HEK293 (cell line): ENCODE data around the gene ANXA3.
A peak's percentile ranks its signal among the peaks of the same experiment; 100 is the strongest.
"Not testable (repeated sequence)": the region's sequence is repeated elsewhere in the genome, so short reads cannot be mapped to it uniquely, and the experiment has no call there.

Source experiments
- CTCF ChIA-PET: fragments of 350-600 bp; formaldehyde crosslinking; extraction: SDS; loops from one replicate; lab custom pipeline; 2021; ENCODE audit warnings: antibody characterized with exemption; lab: Yijun Ruan, JAX
- POLR2A ChIA-PET: fragments of 300-600 bp; formaldehyde crosslinking; extraction: SDS; loops from one replicate; lab custom pipeline; 2020; ENCODE audit warnings: antibody characterized with exemption, inconsistent platforms; lab: Yijun Ruan, JAX
- H3K27ac ChIP-seq: fragments of 200-500 bp; sonication (Bioruptor generic); 2 replicates; pipeline ENCODE4 v1.5.1; 2014; ENCODE audit warnings: low read depth, low read length, control low read depth, inconsistent platforms; ENCODE audit errors: extremely low read depth
- H3K36me3 ChIP-seq, 2 experiments: fragments of 200-500 bp in 1 of 2; sonication (Bioruptor generic) in 1 of 2; 1 replicate in 1 of 2; 2 replicates in 1 of 2; pipeline ENCODE4 v1.5.1; 2014 to 2017; ENCODE audit warnings: inconsistent platforms in 2 of 2, low read length in 2 of 2; ENCODE audit not compliant: control insufficient read depth in 2 of 2, insufficient read depth in 1 of 2
- H3K4me1 ChIP-seq: fragments of 200-500 bp; sonication (Bioruptor generic); 2 replicates; pipeline ENCODE4 v1.5.1; 2014; ENCODE audit warnings: mild to moderate bottlenecking, low read length, inconsistent platforms; ENCODE audit not compliant: control insufficient read depth, insufficient read depth
- H3K4me3 ChIP-seq: 2 replicates; pipeline ENCODE4 v1.5.1; 2011; ENCODE audit warnings: low read depth, mild to moderate bottlenecking, control low read depth, low read length, moderate library complexity
- H3K9me3 ChIP-seq: fragments of 200-500 bp; sonication (Bioruptor generic); 2 replicates; pipeline ENCODE4 v1.5.1; 2014; ENCODE audit warnings: low read depth, low read length, inconsistent platforms; ENCODE audit not compliant: control insufficient read depth, insufficient read depth
- BCL6B ChIP-seq: fragments of 450-650 bp; formaldehyde crosslinking; IDR thresholded peaks from 2 replicates; pipeline ENCODE4 v1.5.1; 2017; ENCODE audit warnings: missing biosample characterization, missing genetic modification characterization
- MYNN ChIP-seq: fragments of 450-650 bp; formaldehyde crosslinking; IDR thresholded peaks from 2 replicates; pipeline ENCODE4 v1.5.1; 2016; ENCODE audit warnings: missing biosample characterization, missing genetic modification characterization, borderline replicate concordance
- SCRT1 ChIP-seq: fragments of 450-650 bp; formaldehyde crosslinking; IDR thresholded peaks from 2 replicates; pipeline ENCODE4 v1.5.1; 2016; ENCODE audit warnings: missing biosample characterization, missing genetic modification characterization, borderline replicate concordance
- WT1 ChIP-seq: fragments of 450-650 bp; formaldehyde crosslinking; IDR thresholded peaks from 2 replicates; pipeline ENCODE4 v1.5.1; 2016; ENCODE audit warnings: missing biosample characterization, missing genetic modification characterization
- ZBTB20 ChIP-seq: fragments of 450-650 bp; formaldehyde crosslinking; IDR thresholded peaks from 2 replicates; pipeline ENCODE4 v1.5.1; 2016; ENCODE audit warnings: missing biosample characterization, missing genetic modification characterization
- ZIC2 ChIP-seq: fragments of 450-650 bp; formaldehyde crosslinking; IDR thresholded peaks from 2 replicates; pipeline ENCODE4 v1.5.1; 2016; ENCODE audit warnings: missing biosample characterization, missing genetic modification characterization
- ZNF114 ChIP-seq: fragments of 450-650 bp; formaldehyde crosslinking; IDR thresholded peaks from 2 replicates; pipeline ENCODE4 v1.5.0; 2017; ENCODE audit warnings: missing biosample characterization, missing genetic modification characterization
- ZNF133 ChIP-seq: fragments of 450-650 bp; formaldehyde crosslinking; IDR thresholded peaks from 2 replicates; pipeline ENCODE4 v1.5.1; 2016; ENCODE audit warnings: missing biosample characterization, missing genetic modification characterization
- ZNF211 ChIP-seq: fragments of 450-650 bp; formaldehyde crosslinking; IDR thresholded peaks from 2 replicates; pipeline ENCODE4 v1.5.1; 2016; ENCODE audit warnings: low read depth, missing biosample characterization, missing genetic modification characterization
- ZNF223 ChIP-seq: fragments of 450-650 bp; formaldehyde crosslinking; IDR thresholded peaks from 2 replicates; pipeline ENCODE4 v1.5.1; 2016; ENCODE audit warnings: missing biosample characterization, missing genetic modification characterization
- ZNF239 ChIP-seq: fragments of 450-650 bp; formaldehyde crosslinking; IDR thresholded peaks from 2 replicates; pipeline ENCODE4 v1.5.1; 2016; ENCODE audit warnings: missing biosample characterization, missing genetic modification characterization
- ZNF48 ChIP-seq: fragments of 450-650 bp; formaldehyde crosslinking; IDR thresholded peaks from 2 replicates; pipeline ENCODE4 v1.5.1; 2016; ENCODE audit warnings: missing biosample characterization, missing genetic modification characterization
- ZNF521 ChIP-seq: fragments of 450-650 bp; formaldehyde crosslinking; IDR thresholded peaks from 2 replicates; pipeline ENCODE4 v1.5.1; 2017; ENCODE audit warnings: missing biosample characterization, mild to moderate bottlenecking, missing genetic modification characterization
- ZNF621 ChIP-seq: fragments of 450-650 bp; formaldehyde crosslinking; IDR thresholded peaks from 2 replicates; pipeline ENCODE4 v1.5.1; 2017; ENCODE audit warnings: missing biosample characterization, missing genetic modification characterization
- ZNF626 ChIP-seq: fragments of 450-650 bp; sonication (Bioruptor Pico); formaldehyde crosslinking; IDR thresholded peaks from 2 replicates; pipeline ENCODE4 v1.5.1; 2018; ENCODE audit warnings: missing biosample characterization, missing genetic modification characterization, inconsistent platforms
- ZNF658 ChIP-seq: fragments of 450-650 bp; formaldehyde crosslinking; IDR thresholded peaks from 2 replicates; pipeline ENCODE4; 2016; ENCODE audit warnings: missing biosample characterization, missing genetic modification characterization
- ZXDB ChIP-seq: fragments of 450-650 bp; formaldehyde crosslinking; IDR thresholded peaks from 2 replicates; pipeline ENCODE4 v1.5.1; 2016; ENCODE audit warnings: missing biosample characterization, missing genetic modification characterization
- TF ChIP-seq, protein P1 (sequence below): fragments of 450-650 bp; IDR thresholded peaks from 2 replicates; pipeline ENCODE4 v1.5.1; 2018; ENCODE audit warnings: missing biosample characterization, mild to moderate bottlenecking, missing genetic modification characterization

ANXA3 gene

DNA sequence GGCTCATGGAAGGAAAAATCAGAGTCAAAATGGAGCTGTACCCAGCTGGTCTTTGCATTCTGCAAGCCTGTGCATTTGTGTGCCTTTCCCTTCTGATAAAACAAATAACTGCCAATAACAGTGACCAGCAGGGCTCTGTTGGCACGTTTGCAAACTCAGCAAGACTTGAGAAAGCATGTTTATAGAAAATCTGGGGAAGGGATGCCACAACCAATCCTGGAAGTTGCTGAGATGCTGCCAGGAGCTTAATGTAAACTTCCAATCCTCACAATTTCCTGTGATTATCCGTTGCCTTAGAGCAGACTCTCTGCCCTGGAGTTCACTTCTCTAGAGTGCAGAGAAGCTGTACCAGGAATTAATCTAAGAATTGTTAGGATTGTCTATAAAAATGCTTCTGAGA, 6.9 kb upstream of the ANXA3 start:
- H3K9me3 ChIP-seq = no peaks in the 10 kb centered on the region
- TF ChIP-seq ZNF239 (tag by site-specific recombination) (no peak), ZNF223 (tag by site-specific recombination) (no peak), ZNF621 (tag by site-specific recombination) (no peak), ZNF521 (no peak), MYNN (no peak)
- no peaks in the 10 kb centered on the region for H3K4me1 ChIP-seq
- H3K36me3 ChIP-seq = peaks cover 0 to 4% of the 10 kb centered on the region in 2 experiments; a peak in 1 of 3 replicates
- POLR2A ChIA-PET = no interaction called here
- CTCF ChIA-PET = interaction anchor here (0.6 kb wide), 1 partner anchor 29 kb away, joined by 3 read pairs; no protein-coding TSS in a partner anchor
- H3K4me3 ChIP-seq = no peak overlapping the region
- no peak overlapping the region for H3K27ac ChIP-seq

DNA sequence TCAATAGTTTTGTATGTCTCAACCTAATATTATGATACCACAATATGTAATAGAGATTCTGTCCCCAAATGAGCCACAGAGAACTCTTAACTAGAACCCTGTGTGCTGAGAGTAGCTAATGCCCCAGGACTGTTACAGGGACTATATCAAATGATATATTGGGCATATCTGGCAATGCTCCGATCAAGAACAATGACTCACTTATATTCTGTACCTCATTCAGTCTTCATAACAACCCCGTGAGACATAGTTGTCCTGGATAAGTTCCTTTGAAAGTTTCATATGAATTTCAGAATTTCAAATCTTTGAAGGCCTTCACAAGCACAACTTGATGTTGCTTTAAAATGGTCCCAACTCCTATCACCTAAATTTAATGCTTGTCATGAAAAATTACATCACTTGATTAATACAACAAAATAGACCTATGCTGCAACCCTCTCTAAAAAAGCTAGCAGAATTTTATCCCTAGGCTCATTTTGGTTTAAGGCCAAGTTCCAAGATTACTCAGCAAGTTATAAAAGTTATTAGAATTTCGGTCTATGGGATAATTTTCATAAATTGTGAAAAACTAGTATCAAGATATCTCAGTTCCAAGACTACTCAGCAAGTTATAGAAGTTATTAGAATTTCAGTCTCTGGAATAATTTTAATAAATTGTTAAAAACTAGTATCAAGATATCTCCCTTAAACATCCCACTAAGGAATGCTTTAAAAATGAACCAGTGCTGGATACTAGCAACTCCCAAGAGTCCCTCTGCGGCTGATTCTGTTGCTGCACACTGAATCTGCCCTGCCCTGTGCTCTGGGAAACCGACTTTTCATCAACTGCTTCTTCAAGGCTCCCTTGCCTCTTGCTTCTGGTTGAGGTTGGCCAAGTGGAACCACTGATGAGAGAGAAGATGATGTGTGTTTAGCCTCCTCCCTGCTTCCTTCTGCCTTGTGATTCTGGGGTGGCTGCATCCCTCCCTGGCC, 6.0 kb upstream of the ANXA3 start:
- ChIA-PET CTCF (no interaction called here), POLR2A (no interaction called here)
- no peak for TF ChIP-seq ZNF211 (tag by site-specific recombination)
- no peak for TF ChIP-seq ZNF626
- TF ChIP-seq ZBTB20 (tag by site-specific recombination) = no peak
- H3K4me1 ChIP-seq = no peaks in the 10 kb centered on the region
- H3K27ac ChIP-seq = no peak overlapping the region
- no peak overlapping the region for H3K4me3 ChIP-seq
- H3K9me3 ChIP-seq = no peaks in the 10 kb centered on the region
- peaks cover 0 to 3% of the 10 kb centered on the region in 2 experiments; a peak in 1 of 3 replicates for H3K36me3 ChIP-seq

DNA sequence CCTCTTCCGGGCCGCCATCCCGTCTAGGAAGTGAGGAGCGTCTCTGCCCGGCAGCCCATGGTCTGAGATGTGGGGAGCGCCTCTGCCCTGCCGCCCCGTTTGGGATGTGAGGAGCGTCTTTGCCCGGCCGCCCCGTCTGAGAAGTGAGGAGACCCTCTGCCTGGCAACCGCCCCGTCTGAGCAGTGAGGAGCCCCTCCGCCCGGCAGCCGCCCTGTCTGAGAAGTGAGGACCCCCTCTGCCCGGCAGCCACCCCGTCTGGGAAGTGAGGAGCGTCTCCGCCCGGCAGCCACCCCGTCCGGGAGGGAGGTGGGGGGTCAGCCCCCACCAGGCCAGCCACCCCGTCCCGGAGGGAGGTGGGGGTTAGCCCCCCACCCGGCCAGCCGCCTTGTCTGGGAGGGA, 3.7 kb upstream of the ANXA3 start:
- H3K9me3 ChIP-seq, H3K27ac ChIP-seq, H3K4me1 ChIP-seq, CTCF ChIA-PET, POLR2A ChIA-PET, H3K4me3 ChIP-seq, H3K36me3 ChIP-seq: not testable (repeated sequence)

DNA sequence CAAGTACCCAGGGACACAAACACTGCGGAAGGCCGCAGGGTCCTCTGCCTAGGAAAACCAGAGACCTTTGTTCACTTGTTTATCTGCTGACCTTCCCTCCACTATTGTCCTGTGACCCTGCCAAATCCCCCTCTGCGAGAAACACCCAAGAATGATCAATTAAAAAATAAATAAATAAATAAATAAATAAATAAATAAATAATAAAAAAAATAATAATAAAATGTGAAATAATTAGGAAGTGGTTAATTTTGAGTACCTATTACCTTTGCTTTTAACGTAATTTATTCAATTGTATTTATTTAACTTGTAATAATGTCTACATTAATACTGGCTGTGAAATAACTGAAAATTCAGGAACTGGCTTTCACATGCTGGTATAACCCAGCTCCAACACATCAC, 2.7 kb upstream of the ANXA3 start:
- H3K4me1 ChIP-seq, H3K4me3 ChIP-seq, POLR2A ChIA-PET, H3K27ac ChIP-seq, H3K36me3 ChIP-seq, H3K9me3 ChIP-seq: not testable (repeated sequence)
- CTCF ChIA-PET = interaction anchor here (1.2 kb wide), 1 partner anchor 42 kb away, joined by 3 read pairs; no protein-coding TSS in a partner anchor

DNA sequence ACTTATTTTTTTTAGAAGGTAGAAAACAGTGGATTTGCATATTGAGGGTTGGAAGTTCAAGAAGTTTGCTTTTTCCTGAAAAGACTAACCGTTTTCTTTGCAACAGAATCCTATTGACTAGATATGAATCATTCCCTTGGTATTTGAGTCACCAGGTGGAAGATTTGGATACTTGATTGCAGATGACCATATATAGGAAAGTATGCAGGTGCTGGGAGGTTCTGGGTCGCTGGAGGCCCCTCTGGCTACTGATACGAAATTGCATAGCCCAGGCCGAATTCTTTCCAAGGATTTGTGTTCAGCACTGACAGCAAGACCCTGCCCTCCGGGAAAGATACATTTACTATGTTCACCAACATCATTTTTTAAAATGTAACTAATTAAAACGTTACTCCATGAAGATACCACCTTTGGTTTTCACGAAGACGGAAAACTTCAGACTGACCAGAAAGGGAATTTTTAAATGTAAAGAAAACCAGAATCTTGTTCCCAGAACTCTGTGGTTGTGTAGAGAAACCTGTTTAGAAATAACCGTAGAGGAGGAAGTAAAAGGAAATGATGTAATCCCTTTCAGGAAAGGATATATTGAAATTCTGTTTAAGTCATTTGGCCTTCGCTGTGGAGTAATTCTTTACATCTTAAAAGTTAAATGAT, 946 bp downstream of the ANXA3 start:
- CTCF ChIA-PET = interaction anchor here (0.6 kb wide), 1 partner anchor 427 kb away, joined by 3 read pairs; no protein-coding TSS in a partner anchor
- TF ChIP-seq ZNF114 (tag by site-specific recombination) (no peak), SCRT1 (no peak), ZNF223 (tag by site-specific recombination) (no peak), BCL6B (tag by site-specific recombination) (peak; percentile 35; the same call in 1 of the 2 replicates), ZNF133 (no peak), WT1 (tag by site-specific recombination) (peak; percentile 33; the same call in 1 of the 2 replicates), ZNF658 (no peak), ZXDB (tag by site-specific recombination) (no peak), ZIC2 (tag by site-specific recombination) (no peak), ZNF48 (no peak)
- TF ChIP-seq, protein P1, sequence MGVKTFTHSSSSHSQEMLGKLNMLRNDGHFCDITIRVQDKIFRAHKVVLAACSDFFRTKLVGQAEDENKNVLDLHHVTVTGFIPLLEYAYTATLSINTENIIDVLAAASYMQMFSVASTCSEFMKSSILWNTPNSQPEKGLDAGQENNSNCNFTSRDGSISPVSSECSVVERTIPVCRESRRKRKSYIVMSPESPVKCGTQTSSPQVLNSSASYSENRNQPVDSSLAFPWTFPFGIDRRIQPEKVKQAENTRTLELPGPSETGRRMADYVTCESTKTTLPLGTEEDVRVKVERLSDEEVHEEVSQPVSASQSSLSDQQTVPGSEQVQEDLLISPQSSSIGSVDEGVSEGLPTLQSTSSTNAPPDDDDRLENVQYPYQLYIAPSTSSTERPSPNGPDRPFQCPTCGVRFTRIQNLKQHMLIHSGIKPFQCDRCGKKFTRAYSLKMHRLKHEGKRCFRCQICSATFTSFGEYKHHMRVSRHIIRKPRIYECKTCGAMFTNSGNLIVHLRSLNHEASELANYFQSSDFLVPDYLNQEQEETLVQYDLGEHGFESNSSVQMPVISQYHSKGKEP (tag by site-specific recombination) = no peak

More for the DNA sequence above, 946 bp downstream of the ANXA3 start:
- peak overlapping the region; percentile 60 for H3K4me3 ChIP-seq
- H3K4me1 ChIP-seq = no peaks in the 10 kb centered on the region
- no peaks in the 10 kb centered on the region for H3K36me3 ChIP-seq
- H3K9me3 ChIP-seq = no peaks in the 10 kb centered on the region
- POLR2A ChIA-PET = interaction anchor here (0.6 to 1.2 kb wide), 3 partner anchors 9 to 17 kb away, joined by 3 to 6 read pairs (median 3); no protein-coding TSS in a partner anchor
- H3K27ac ChIP-seq = peak overlapping the region; percentile 74; the same call in 1 of the 2 replicates
